Panc1 (cell line): ENCODE measurements around the gene RCOR1.

Experiments used
- POLR2AphosphoS5 ChIP-seq: IDR thresholded peaks from 2 replicates; pipeline ENCODE4 v1.6.1; 2012; ENCODE audit warnings: mild to moderate bottlenecking, low read depth, low read length, moderate library complexity
- SIN3A ChIP-seq: IDR thresholded peaks from 2 replicates; pipeline ENCODE4 v1.6.1; 2012; ENCODE audit warnings: low read depth, mild to moderate bottlenecking, low read length, moderate library complexity, borderline replicate concordance; ENCODE audit not compliant: insufficient read depth
- TCF7L2 ChIP-seq: IDR thresholded peaks from 2 replicates; pipeline ENCODE4 v1.6.1; 2011; ENCODE audit warnings: mild to moderate bottlenecking, low read depth, low read length, inconsistent platforms
- TF ChIP-seq, protein P1 (sequence below): fragments of 450-650 bp; IDR thresholded peaks from 2 replicates; pipeline ENCODE4 v1.5.1; 2017; ENCODE audit warnings: mild to moderate bottlenecking
- TF ChIP-seq, protein P2 (sequence below), 2 experiments: IDR thresholded peaks; 2 replicates each; pipeline ENCODE4 v1.6.1; 2011 to 2012; ENCODE audit warnings: low read depth in 2 of 2, control low read depth in 1 of 2, low read length in 1 of 2, mild to moderate bottlenecking in 1 of 2, moderate library complexity in 1 of 2; ENCODE audit not compliant: insufficient read depth in 1 of 2

DNA sequence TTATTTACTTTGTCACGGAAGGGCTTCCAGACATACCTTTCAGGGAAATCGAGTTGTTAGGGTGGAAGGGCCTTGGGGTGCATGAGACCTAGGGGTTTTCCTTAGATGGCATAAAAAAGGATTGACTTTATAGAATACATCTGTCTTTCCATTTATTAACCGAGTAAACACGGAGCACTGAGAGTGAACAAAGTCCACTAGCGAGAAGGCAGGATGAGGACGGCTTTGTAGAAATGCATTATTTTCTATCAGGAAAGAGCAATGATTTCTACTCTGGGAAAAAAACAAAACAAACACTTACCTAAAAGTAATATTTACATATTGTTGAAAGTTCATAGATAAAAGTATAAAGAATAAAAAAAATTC lies 91.8 kb downstream of the RCOR1 start:
- TF ChIP-seq, protein P1, sequence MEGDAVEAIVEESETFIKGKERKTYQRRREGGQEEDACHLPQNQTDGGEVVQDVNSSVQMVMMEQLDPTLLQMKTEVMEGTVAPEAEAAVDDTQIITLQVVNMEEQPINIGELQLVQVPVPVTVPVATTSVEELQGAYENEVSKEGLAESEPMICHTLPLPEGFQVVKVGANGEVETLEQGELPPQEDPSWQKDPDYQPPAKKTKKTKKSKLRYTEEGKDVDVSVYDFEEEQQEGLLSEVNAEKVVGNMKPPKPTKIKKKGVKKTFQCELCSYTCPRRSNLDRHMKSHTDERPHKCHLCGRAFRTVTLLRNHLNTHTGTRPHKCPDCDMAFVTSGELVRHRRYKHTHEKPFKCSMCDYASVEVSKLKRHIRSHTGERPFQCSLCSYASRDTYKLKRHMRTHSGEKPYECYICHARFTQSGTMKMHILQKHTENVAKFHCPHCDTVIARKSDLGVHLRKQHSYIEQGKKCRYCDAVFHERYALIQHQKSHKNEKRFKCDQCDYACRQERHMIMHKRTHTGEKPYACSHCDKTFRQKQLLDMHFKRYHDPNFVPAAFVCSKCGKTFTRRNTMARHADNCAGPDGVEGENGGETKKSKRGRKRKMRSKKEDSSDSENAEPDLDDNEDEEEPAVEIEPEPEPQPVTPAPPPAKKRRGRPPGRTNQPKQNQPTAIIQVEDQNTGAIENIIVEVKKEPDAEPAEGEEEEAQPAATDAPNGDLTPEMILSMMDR = no peak
- no peak for TF ChIP-seq POLR2AphosphoS5
- TF ChIP-seq, protein P2, sequence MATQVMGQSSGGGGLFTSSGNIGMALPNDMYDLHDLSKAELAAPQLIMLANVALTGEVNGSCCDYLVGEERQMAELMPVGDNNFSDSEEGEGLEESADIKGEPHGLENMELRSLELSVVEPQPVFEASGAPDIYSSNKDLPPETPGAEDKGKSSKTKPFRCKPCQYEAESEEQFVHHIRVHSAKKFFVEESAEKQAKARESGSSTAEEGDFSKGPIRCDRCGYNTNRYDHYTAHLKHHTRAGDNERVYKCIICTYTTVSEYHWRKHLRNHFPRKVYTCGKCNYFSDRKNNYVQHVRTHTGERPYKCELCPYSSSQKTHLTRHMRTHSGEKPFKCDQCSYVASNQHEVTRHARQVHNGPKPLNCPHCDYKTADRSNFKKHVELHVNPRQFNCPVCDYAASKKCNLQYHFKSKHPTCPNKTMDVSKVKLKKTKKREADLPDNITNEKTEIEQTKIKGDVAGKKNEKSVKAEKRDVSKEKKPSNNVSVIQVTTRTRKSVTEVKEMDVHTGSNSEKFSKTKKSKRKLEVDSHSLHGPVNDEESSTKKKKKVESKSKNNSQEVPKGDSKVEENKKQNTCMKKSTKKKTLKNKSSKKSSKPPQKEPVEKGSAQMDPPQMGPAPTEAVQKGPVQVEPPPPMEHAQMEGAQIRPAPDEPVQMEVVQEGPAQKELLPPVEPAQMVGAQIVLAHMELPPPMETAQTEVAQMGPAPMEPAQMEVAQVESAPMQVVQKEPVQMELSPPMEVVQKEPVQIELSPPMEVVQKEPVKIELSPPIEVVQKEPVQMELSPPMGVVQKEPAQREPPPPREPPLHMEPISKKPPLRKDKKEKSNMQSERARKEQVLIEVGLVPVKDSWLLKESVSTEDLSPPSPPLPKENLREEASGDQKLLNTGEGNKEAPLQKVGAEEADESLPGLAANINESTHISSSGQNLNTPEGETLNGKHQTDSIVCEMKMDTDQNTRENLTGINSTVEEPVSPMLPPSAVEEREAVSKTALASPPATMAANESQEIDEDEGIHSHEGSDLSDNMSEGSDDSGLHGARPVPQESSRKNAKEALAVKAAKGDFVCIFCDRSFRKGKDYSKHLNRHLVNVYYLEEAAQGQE (IDR thresholded peaks at IDR 0.05; ENCODE audit: insufficient read depth in 1 of 2, low read depth in 2 of 2, low read length in 1 of 2) = no peak
- no peak for TF ChIP-seq TCF7L2
- TF ChIP-seq SIN3A = no peak
